CD14-positive monocyte (primary cell): ENCODE results near the gene RHOBTB1. TPM values are rescaled to one million over a fixed set of nuclear protein-coding genes. Genes with fewer than 3 reads are reported as not detected.

ENCODE experiments used
- DNase-seq, 3 donors: peaks; one replicate each; pipeline ENCODE4 v3.0.0-alpha.2; 2011 to 2022
- H2AFZ ChIP-seq: 2 replicates; pipeline ENCODE4 v1.6.0; 2012; ENCODE audit warnings: mild to moderate bottlenecking, low read depth, low read length, inconsistent platforms; ENCODE audit not compliant: insufficient read depth, poor library complexity, severe bottlenecking
- H3K27ac ChIP-seq, 2 donors: 1 replicate in 1 of 2; 2 replicates in 1 of 2; pipeline ENCODE4 v1.5.1; 2012 to 2013; ENCODE audit warnings: low read length in 2 of 2, control low read depth in 1 of 2, inconsistent platforms in 1 of 2, low read depth in 1 of 2, mild to moderate bottlenecking in 1 of 2
- H3K27me3 ChIP-seq, 2 donors: one replicate each; pipeline versions ENCODE4 v1.6.0 to v1.6.1; 2011 to 2013; ENCODE audit warnings: low read length in 2 of 2; ENCODE audit not compliant: control insufficient read depth in 2 of 2, insufficient read depth in 2 of 2
- H3K36me3 ChIP-seq, 2 donors: replicated peaks in 1 of 2; 1 replicate in 1 of 2; 2 replicates in 1 of 2; pipeline versions ENCODE4 v1.5.1 to v1.6.1; 2012 to 2013; ENCODE audit warnings: low read length in 2 of 2, control low read depth in 1 of 2, inconsistent platforms in 1 of 2, mild to moderate bottlenecking in 1 of 2; ENCODE audit not compliant: insufficient read depth in 2 of 2, control insufficient read depth in 1 of 2
- H3K4me1 ChIP-seq, 2 donors: 1 replicate in 1 of 2; 2 replicates in 1 of 2; pipeline versions ENCODE4 v1.5.1 to v1.6.1; 2012 to 2013; ENCODE audit warnings: low read length in 2 of 2, control low read depth in 1 of 2, inconsistent platforms in 1 of 2, mild to moderate bottlenecking in 1 of 2, moderate library complexity in 1 of 2; ENCODE audit not compliant: insufficient read depth in 2 of 2, control insufficient read depth in 1 of 2
- H3K4me2 ChIP-seq: replicated peaks from 2 replicates; pipeline ENCODE3; 2012; ENCODE audit warnings: low read length, moderate library complexity, mild to moderate bottlenecking; ENCODE audit not compliant: poor library complexity, severe bottlenecking; ENCODE audit errors: extremely low read depth
- H3K4me3 ChIP-seq, 3 experiments: fragments of 200-600 bp in 1 of 3; sonication (generic) in 1 of 3; replicated peaks in 1 of 3; 1 replicate in 2 of 3; 2 replicates in 1 of 3; pipeline ENCODE4 v1.5.1; 2011 to 2013; ENCODE audit warnings: low read length in 3 of 3, mild to moderate bottlenecking in 3 of 3, control low read depth in 2 of 3, low read depth in 2 of 3, inconsistent platforms in 1 of 3, moderate library complexity in 1 of 3
- H3K79me2 ChIP-seq: 2 replicates; pipeline ENCODE4 v1.6.0; 2012; ENCODE audit warnings: mild to moderate bottlenecking, control low read depth, inconsistent platforms, low read length, moderate library complexity; ENCODE audit not compliant: insufficient read depth
- H3K9ac ChIP-seq: 2 replicates; pipeline ENCODE4 v1.6.0; 2017; ENCODE audit warnings: low read length, mild to moderate bottlenecking; ENCODE audit not compliant: insufficient read depth, poor library complexity, severe bottlenecking
- H3K9me3 ChIP-seq, 2 donors: replicated peaks in 1 of 2; 1 replicate in 1 of 2; 2 replicates in 1 of 2; pipeline versions ENCODE4 v1.5.1 to v1.6.1; 2012 to 2013; ENCODE audit warnings: low read length in 2 of 2, control low read depth in 1 of 2; ENCODE audit not compliant: control insufficient read depth in 1 of 2, insufficient read depth in 1 of 2
- H4K20me1 ChIP-seq: 2 replicates; pipeline ENCODE4 v1.6.0; 2012; ENCODE audit warnings: mild to moderate bottlenecking, low read length, control low read depth, moderate library complexity; ENCODE audit not compliant: insufficient read depth
- H3K27ac Mint-ChIP-seq, 7 donors: one replicate each; pipeline ENCODE4 v1.8.0; 2020; ENCODE audit warnings: mild to moderate bottlenecking in 7 of 7, mixed read lengths in 7 of 7, moderate library complexity in 6 of 7, inconsistent platforms in 2 of 7
- H3K27me3 Mint-ChIP-seq, 3 donors: one replicate each; pipeline ENCODE4 v1.8.0; 2021 to 2022; ENCODE audit warnings: low read depth in 3 of 3, mild to moderate bottlenecking in 3 of 3, mixed read lengths in 3 of 3, moderate library complexity in 3 of 3, inconsistent platforms in 1 of 3
- H3K36me3 Mint-ChIP-seq, 2 donors: one replicate each; pipeline ENCODE4 v1.8.0; 2020; ENCODE audit warnings: mixed read lengths in 2 of 2, inconsistent platforms in 1 of 2, mild to moderate bottlenecking in 1 of 2
- H3K4me1 Mint-ChIP-seq: one replicate; pipeline ENCODE4 v1.8.0; 2020; ENCODE audit warnings: mild to moderate bottlenecking, mixed read lengths
- H3K4me3 Mint-ChIP-seq, 2 donors: one replicate each; pipeline ENCODE4 v1.8.0; 2020; ENCODE audit warnings: mild to moderate bottlenecking in 2 of 2, mixed read lengths in 2 of 2, moderate library complexity in 1 of 2
- H3K9me3 Mint-ChIP-seq, 7 donors: one replicate each; pipeline ENCODE4 v1.8.0; 2020 to 2022; ENCODE audit warnings: mixed read lengths in 7 of 7, mild to moderate bottlenecking in 6 of 7, moderate library complexity in 6 of 7, inconsistent platforms in 2 of 7
- CTCF ChIP-seq: fragments of 200-600 bp; IDR thresholded peaks from one replicate; pipeline ENCODE4 v1.8.0; 2022; ENCODE audit warnings: antibody characterized with exemption, mild to moderate bottlenecking
- WGBS: methylation state at CpG from one replicate; pipeline ENCODE4 v1.1.5; 2013; ENCODE audit warnings: missing lambda C conversion rate; ENCODE audit not compliant: insufficient coverage; 5-methylcytosine and 5-hydroxymethylcytosine counted together
- intact Hi-C, 2 donors: fragments of 100-400 bp; cut with micrococcal nuclease; formaldehyde crosslinking; loops; one replicate each; pipeline versions ENCODE4 v1.15.0 to v1.15.1; 2023
- polyA plus RNA-seq, 3 donors: library from polyadenylated mRNA; depleted of rRNA in 1 of 3; unstranded in 2 of 3; stranded (reverse) in 1 of 3; fragments of 300-500 nt in 2 of 3; fragments of >200 nt in 1 of 3; fragmentation: Illumina TruSeq in 2 of 3; gene quantifications; 1 replicate in 2 of 3; 2 replicates in 1 of 3; pipeline ENCODE4 v1.2.3, GENCODE V29; 2012 to 2021

RHOBTB1 gene
- polyA plus RNA-seq, 3 donors: 0.41 to 0.96 (median 0.62) TPM

DNA sequence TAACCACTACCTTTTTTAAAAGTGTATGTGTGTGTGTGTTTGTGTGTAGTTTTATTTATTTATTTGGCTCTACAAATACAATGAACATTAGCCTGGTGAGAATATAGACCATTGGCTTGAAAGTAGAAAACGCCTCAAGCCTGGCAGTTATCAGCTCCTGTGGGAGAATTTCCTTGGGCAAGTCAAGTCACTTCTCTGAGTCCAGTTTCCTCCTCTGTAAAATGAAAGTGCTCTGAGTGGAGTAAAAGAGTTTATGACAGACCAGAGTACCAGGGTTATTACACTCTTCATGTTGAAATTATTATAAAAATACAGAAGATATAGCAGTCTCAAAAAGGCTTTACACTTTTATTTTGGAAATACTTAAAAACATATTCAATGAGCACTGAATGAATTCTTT, 10.1 kb upstream of the RHOBTB1 start:
- no peak overlapping the region for H2AFZ ChIP-seq
- H3K4me1 ChIP-seq: no peaks in the 10 kb centered on the region
- no peak overlapping the region for H3K9ac ChIP-seq
- no CpG with 5 or more reads among the region's 1 CpG for WGBS
- no peaks in the 10 kb centered on the region for H3K9me3 Mint-ChIP-seq
- DNase-seq: no peak
- no peaks in the 10 kb centered on the region for H3K79me2 ChIP-seq
- no peaks in the 10 kb centered on the region for H3K9me3 ChIP-seq
- no peaks in the 10 kb centered on the region for H3K4me1 Mint-ChIP-seq
- no peak overlapping the region for H3K4me3 Mint-ChIP-seq
- no peak for TF ChIP-seq CTCF
- H4K20me1 ChIP-seq: no peaks in the 10 kb centered on the region
- H3K27ac ChIP-seq: no peak overlapping the region
- H3K27me3 Mint-ChIP-seq: peaks cover 0 to 1% (median 0%) of the 10 kb centered on the region in 3 donors
- intact Hi-C loops: no loop called here
- H3K4me2 ChIP-seq: no peak overlapping the region
- no peak overlapping the region for H3K4me3 ChIP-seq
- no peaks in the 10 kb centered on the region for H3K27me3 ChIP-seq
- no peak overlapping the region for H3K27ac Mint-ChIP-seq
- no peaks in the 10 kb centered on the region for H3K36me3 ChIP-seq
- H3K36me3 Mint-ChIP-seq: no peaks in the 10 kb centered on the region

DNA sequence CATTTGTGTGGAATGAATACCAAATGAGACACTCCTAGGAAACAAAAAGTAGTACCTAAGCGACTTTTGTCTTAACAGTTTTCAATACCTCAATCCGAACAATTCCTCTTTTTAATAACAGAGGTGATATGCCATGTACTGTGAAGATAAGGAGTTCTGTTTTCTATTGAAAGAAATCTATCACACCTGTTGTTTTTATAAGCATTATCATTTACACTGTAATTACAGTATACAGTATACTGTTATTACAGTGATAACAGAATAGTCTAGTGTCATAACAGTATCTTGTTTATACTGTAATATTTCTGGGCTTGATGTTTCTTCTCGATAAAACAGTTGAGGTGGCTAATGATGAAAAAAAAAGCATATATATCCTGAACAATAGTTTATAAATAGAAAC, 9.4 kb upstream of the RHOBTB1 start:
- no peaks in the 10 kb centered on the region for H3K4me1 Mint-ChIP-seq
- H3K27me3 ChIP-seq: no peaks in the 10 kb centered on the region
- H3K4me2 ChIP-seq: no peak overlapping the region
- H2AFZ ChIP-seq: no peak overlapping the region
- TF ChIP-seq CTCF: no peak
- no peak overlapping the region for H3K27ac Mint-ChIP-seq
- no peaks in the 10 kb centered on the region for H3K4me1 ChIP-seq
- intact Hi-C loops: no loop called here
- no peak overlapping the region for H3K4me3 Mint-ChIP-seq
- H3K79me2 ChIP-seq: no peaks in the 10 kb centered on the region
- no peaks in the 10 kb centered on the region for H3K36me3 ChIP-seq
- no peaks in the 10 kb centered on the region for H3K9me3 ChIP-seq
- H3K36me3 Mint-ChIP-seq: no peaks in the 10 kb centered on the region
- H3K4me3 ChIP-seq: no peak overlapping the region
- H3K9me3 Mint-ChIP-seq: no peaks in the 10 kb centered on the region
- DNase-seq: no peak
- H3K9ac ChIP-seq: no peak overlapping the region
- no peaks in the 10 kb centered on the region for H4K20me1 ChIP-seq
- H3K27me3 Mint-ChIP-seq: peaks cover 0 to 3% (median 0%) of the 10 kb centered on the region in 3 donors
- no CpG with 5 or more reads among the region's 3 CpGs for WGBS
- no peak overlapping the region for H3K27ac ChIP-seq
